AG08396 (cell line): ENCODE results near the gene OR5A1.

ENCODE experiments used
- DNase-seq: peaks from one replicate; pipeline ENCODE4 v3.0.0; 2012; ENCODE audit warnings: low spot score, mixed read lengths

Gene OR5A1

GRCh38 chr11:59479906-59480305 is 43.6 kb downstream of the OR5A1 start:
- no peak for DNase-seq

- DNase-seq: no peak
These were observed 44.1 kb downstream of the OR5A1 start for GRCh38 chr11:59480359-59480758.
